A549 (cell line): Measurements from ENCODE around the gene IGFBP2.

ENCODE experiments used
- CEBPB ChIP-seq, 2 experiments: fragments of >200 bp in 1 of 2; sonication (Bioruptor Twin) in 1 of 2; formaldehyde crosslinking in 1 of 2; IDR thresholded peaks; 2 replicates each; pipeline ENCODE4 v1.6.1; 2012 to 2016
- CHD4 ChIP-seq: fragments of 200-600 bp; sonication (generic); IDR thresholded peaks from 2 replicates; pipeline ENCODE4 v1.6.1; 2016; ENCODE audit warnings: antibody characterized with exemption, mild to moderate bottlenecking, borderline replicate concordance
- CTCF ChIP-seq: fragments of >200 bp; sonication (Bioruptor Twin); formaldehyde crosslinking; IDR thresholded peaks from 3 replicates; pipeline ENCODE4 v1.5.1; 2016
- EP300 ChIP-seq, 2 experiments: fragments of >200 bp; sonication (Bioruptor Twin); formaldehyde crosslinking; IDR thresholded peaks; 2 replicates in 1 of 2; 3 replicates in 1 of 2; pipeline ENCODE4 v1.6.1; 2016 to 2017
- JUNB ChIP-seq: fragments of >200 bp; sonication (Bioruptor Twin); formaldehyde crosslinking; IDR thresholded peaks from 2 replicates; pipeline ENCODE4 v1.6.1; 2016
- KDM1A ChIP-seq: fragments of 200-600 bp; sonication (generic); IDR thresholded peaks from 2 replicates; pipeline ENCODE4 v1.6.1; 2016; ENCODE audit warnings: low read depth, mild to moderate bottlenecking
- MAZ ChIP-seq: fragments of 150-350 bp; IDR thresholded peaks from 2 replicates; pipeline ENCODE4 v1.6.1; 2014; ENCODE audit warnings: antibody characterized with exemption, low read depth, low read length, borderline replicate concordance
- MYC ChIP-seq: IDR thresholded peaks from 2 replicates; pipeline ENCODE4 v1.6.1; 2012; ENCODE audit warnings: mild to moderate bottlenecking, inconsistent platforms, low read length, improper control_type of control experiment, borderline replicate concordance
- NFE2L2 ChIP-seq: fragments of 150-350 bp; conservative IDR thresholded peaks from 2 replicates; pipeline ENCODE4 v1.6.1; 2014; ENCODE audit warnings: low read length
- POLR2A ChIP-seq: IDR thresholded peaks from 2 replicates; pipeline ENCODE4 v1.6.1; 2012; ENCODE audit warnings: mild to moderate bottlenecking, low read length
- POLR2AphosphoS2 ChIP-seq: conservative IDR thresholded peaks from 2 replicates; pipeline ENCODE4 v1.6.1; 2012; ENCODE audit warnings: low read length, improper control_type of control experiment, inconsistent platforms
- RFX5 ChIP-seq: fragments of 450-650 bp; IDR thresholded peaks from 2 replicates; pipeline ENCODE4 v1.7.1; 2014; ENCODE audit warnings: antibody characterized with exemption, mild to moderate bottlenecking, moderate library complexity
- SREBF2 ChIP-seq: fragments of 450-650 bp; IDR thresholded peaks from 2 replicates; pipeline ENCODE4 v1.6.1; 2014; ENCODE audit warnings: mild to moderate bottlenecking, moderate library complexity
- TF ChIP-seq, protein P1 (sequence below): fragments of >200 bp; sonication (Bioruptor Twin); formaldehyde crosslinking; IDR thresholded peaks from 3 replicates; pipeline ENCODE4 v1.6.1; 2016

- TF ChIP-seq MYC (no peak), CTCF (no peak), CEBPB (IDR thresholded peaks at IDR 0.05) (no peak), POLR2A (no peak), NFE2L2 (no peak), EP300 (IDR thresholded peaks at IDR 0.05) (no peak), RFX5 (no peak), SREBF2 (no peak), KDM1A (no peak), POLR2AphosphoS2 (no peak), MAZ (no peak), CHD4 (no peak), JUNB (no peak)
- TF ChIP-seq, protein P1, sequence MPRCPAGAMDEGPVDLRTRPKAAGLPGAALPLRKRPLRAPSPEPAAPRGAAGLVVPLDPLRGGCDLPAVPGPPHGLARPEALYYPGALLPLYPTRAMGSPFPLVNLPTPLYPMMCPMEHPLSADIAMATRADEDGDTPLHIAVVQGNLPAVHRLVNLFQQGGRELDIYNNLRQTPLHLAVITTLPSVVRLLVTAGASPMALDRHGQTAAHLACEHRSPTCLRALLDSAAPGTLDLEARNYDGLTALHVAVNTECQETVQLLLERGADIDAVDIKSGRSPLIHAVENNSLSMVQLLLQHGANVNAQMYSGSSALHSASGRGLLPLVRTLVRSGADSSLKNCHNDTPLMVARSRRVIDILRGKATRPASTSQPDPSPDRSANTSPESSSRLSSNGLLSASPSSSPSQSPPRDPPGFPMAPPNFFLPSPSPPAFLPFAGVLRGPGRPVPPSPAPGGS = no peak
These were observed 19.3 kb downstream of the IGFBP2 start for GRCh38 chr2:216652566-216652965.
